Upper lobe of right lung (tissue), 1 donor: ENCODE results near the gene NUPR2. TPM values are rescaled to one million over a fixed set of nuclear protein-coding genes. Genes with fewer than 3 reads are reported as not detected.
A peak's percentile ranks its signal among the peaks of the same experiment; 100 is the strongest.
"Not testable (repeated sequence)": the region's sequence is repeated elsewhere in the genome, so short reads cannot be mapped to it uniquely, and the experiment has no call there.

Experiments used
- ATAC-seq: fragments of 200-7000 bp; cut with Tn5 transposase; one replicate; pipeline ENCODE4 v1.9.1; 2020; ENCODE audit warnings: mild to moderate bottlenecking, moderate library complexity
- DNase-seq: peaks from one replicate; pipeline ENCODE4 v3.0.0-alpha.2; 2020
- H3K27ac ChIP-seq: fragments of 200-600 bp; one replicate; pipeline ENCODE4 v1.8.0; 2022
- H3K27me3 ChIP-seq: fragments of 200-600 bp; one replicate; pipeline ENCODE4 v1.8.0; 2022; ENCODE audit warnings: mild to moderate bottlenecking
- H3K36me3 ChIP-seq: fragments of 200-600 bp; one replicate; pipeline ENCODE4 v1.8.0; 2022
- H3K4me1 ChIP-seq: fragments of 200-600 bp; one replicate; pipeline ENCODE4 v1.8.0; 2022
- H3K4me3 ChIP-seq: fragments of 200-600 bp; one replicate; pipeline ENCODE4 v1.8.0; 2022; ENCODE audit warnings: mild to moderate bottlenecking
- H3K9me3 ChIP-seq: fragments of 200-600 bp; one replicate; pipeline ENCODE4 v1.8.0; 2022
- intact Hi-C: fragments of 100-400 bp; cut with DNase I; formaldehyde crosslinking; loops from one replicate; pipeline ENCODE4 v1.11.0; 2022
- total RNA-seq: library from RNA; stranded (reverse); fragmentation: NEBNext Ultra II Directional; extraction: Animal tissue kit (Norgen Biotek cat#: 25700); gene quantifications from one replicate; pipeline ENCODE4 v1.2.1, GENCODE V29; 2021
- TF ChIP-seq, protein P1 (sequence below): fragments of 200-600 bp; IDR thresholded peaks from one replicate; pipeline ENCODE4 v1.8.0; 2022; ENCODE audit warnings: antibody characterized with exemption
- donor health status: DM: no; HTN: yes; CAD: no; lungs with severe emphysema.

The NUPR2 gene
- total RNA-seq, 1 donor from 2014 or later: 0.98 TPM

DNA sequence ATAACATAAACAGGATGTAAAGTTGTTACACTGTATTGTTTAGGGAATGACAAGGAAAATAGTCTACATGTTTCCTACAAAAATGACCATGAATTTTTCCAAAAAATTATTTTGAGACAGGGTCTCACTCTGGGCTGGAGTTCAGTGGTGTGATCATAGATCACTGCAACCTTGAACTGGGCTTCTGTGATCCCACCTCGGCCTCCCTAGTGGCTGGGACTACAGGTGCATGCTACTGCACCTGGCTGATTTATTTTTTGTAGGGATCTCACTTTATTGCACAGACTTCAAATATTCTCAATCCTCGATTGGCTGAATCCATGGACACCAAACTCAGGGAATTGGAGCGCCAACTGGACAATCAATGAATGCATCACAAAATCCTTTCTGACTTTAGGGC is 16.6 kb downstream of the NUPR2 start:
- Histone ChIP-seq H3K27me3 (no peaks in the 10 kb centered on the region), H3K36me3 (peaks cover 52% of the 10 kb centered on the region), H3K9me3 (no peaks in the 10 kb centered on the region), H3K4me1 (peaks cover 1% of the 10 kb centered on the region), H3K27ac (no peak overlapping the region), H3K4me3 (no peak overlapping the region)
- DNase-seq: no peak
- intact Hi-C loops: no loop called here
- TF ChIP-seq, protein P1, sequence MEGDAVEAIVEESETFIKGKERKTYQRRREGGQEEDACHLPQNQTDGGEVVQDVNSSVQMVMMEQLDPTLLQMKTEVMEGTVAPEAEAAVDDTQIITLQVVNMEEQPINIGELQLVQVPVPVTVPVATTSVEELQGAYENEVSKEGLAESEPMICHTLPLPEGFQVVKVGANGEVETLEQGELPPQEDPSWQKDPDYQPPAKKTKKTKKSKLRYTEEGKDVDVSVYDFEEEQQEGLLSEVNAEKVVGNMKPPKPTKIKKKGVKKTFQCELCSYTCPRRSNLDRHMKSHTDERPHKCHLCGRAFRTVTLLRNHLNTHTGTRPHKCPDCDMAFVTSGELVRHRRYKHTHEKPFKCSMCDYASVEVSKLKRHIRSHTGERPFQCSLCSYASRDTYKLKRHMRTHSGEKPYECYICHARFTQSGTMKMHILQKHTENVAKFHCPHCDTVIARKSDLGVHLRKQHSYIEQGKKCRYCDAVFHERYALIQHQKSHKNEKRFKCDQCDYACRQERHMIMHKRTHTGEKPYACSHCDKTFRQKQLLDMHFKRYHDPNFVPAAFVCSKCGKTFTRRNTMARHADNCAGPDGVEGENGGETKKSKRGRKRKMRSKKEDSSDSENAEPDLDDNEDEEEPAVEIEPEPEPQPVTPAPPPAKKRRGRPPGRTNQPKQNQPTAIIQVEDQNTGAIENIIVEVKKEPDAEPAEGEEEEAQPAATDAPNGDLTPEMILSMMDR: no peak
- no peak for ATAC-seq

DNA sequence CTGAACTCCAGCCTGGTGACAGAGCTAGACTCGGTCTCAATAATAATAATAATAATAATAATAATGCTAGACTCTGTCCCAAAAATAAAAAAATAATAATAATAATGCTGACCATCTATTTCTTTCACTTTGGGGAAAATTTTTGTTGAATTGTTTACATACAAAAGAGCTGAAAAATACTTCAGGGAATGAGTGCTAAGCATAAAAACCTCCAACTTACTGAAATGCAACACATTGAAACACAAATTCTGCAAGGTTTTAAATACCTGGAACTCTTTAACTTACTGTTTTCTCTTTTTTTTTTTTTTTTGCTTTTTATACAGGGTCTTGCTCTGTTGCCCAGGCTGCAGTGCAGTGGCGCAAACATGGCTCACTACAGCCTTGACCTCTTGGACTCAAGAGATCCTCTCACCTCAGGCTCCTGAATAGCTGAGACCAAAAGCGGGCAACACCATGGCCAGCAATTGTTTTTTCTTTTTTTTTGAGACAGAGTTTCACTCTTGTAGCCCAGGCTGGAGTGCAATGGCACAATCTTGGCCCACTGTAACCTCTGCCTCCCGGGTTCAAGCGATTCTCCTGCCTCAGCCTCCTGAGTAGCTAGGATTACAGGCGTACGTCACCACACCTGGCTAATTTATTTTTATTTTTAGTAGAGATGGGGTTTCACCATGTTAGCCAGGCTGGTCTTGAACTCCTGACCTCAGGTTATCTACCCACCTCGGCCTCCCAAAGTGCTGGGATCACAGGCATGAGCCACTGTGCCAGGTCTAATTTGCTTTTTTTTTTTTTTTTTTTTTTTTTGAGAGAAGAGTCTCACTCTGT is 17.8 kb downstream of the NUPR2 start:
- intact Hi-C loops, H3K4me1 ChIP-seq, H3K4me3 ChIP-seq, H3K27me3 ChIP-seq, DNase-seq, H3K27ac ChIP-seq, H3K9me3 ChIP-seq, ATAC-seq: not testable (repeated sequence)
- peaks cover 42% of the 10 kb centered on the region for H3K36me3 ChIP-seq

DNA sequence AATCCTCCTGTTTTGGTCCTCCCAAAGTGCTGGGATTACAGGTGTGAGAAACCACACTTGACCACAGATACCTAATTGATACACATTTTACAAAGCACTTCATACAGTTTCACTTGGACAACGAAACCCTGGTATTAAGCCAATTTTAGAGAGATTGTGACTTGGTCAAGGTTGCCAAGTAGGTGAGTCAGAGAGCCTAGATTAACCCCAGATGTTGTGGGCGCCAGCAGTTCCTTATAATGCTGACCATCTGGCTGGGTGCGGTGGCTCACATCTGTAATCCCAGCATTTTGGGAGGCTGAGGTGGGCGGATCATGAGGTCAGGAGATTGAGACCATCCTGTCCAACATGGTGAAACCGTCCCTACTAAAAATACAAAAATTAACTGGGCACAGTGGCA is 18.5 kb downstream of the NUPR2 start:
- TF ChIP-seq, protein P1: no peak
- Histone ChIP-seq H3K9me3 (no peaks in the 10 kb centered on the region), H3K4me1 (no peaks in the 10 kb centered on the region), H3K27ac (no peak overlapping the region), H3K27me3 (no peaks in the 10 kb centered on the region), H3K36me3 (peaks cover 35% of the 10 kb centered on the region), H3K4me3 (no peak overlapping the region)
- ATAC-seq: peak; percentile 21
- DNase-seq: no peak
- intact Hi-C loops: no loop called here

DNA sequence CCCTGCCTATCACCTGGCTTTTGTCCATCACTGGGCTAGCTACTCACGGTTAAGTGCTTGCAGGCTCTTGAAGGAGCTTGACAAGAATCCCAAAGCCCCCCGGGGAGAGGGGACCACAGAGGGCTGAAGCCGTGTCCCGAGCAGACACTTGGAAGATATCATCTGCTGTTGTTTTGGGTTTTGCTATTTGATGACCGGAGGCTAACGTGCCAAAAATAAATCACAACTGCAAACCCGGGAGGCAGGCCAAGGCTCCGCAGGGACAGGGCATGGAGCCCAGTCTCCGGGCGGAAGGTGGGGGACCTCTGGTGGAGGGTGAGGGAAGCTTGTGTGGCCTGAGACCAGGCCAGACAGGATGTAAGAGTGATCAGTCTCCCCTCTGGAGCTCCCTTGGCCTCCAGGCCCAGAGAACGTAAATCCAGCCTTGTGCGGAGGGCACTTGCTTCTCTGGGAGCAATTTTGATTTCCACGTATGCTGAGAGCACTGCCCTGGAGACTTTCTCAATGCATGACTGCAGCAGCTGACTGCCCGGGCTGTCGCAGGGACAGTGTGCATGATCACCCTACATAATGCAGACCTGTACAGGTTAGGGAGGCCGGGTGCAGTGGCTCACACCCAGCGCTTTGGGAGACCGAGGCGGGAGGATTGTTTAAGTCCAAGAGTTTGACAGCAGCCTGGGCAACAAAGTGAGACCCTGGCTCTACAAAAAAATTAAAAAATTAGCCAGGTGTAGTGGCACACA is 23.3 kb downstream of the NUPR2 start, which contains the start of gene PHKG1:
PHKG1 (minus strand) TSS at position 164 of the 743 bp plus-strand sequence. CDS start 4,011 bp downstream, outside the sequence.
- no peaks in the 10 kb centered on the region for H3K9me3 ChIP-seq
- no peak within 1 kb of the TSS for H3K4me3 ChIP-seq
- H3K27ac ChIP-seq: no peak within 1 kb of the TSS
- ATAC-seq: peak; percentile 94
- TF ChIP-seq, protein P1: peak; percentile 60
- no peaks in the 10 kb centered on the region for H3K4me1 ChIP-seq
- intact Hi-C loops: no loop called here
- no peaks in the 10 kb centered on the region for H3K36me3 ChIP-seq
- peak; percentile 81 for DNase-seq
- H3K27me3 ChIP-seq: no peaks in the 10 kb centered on the region

DNA sequence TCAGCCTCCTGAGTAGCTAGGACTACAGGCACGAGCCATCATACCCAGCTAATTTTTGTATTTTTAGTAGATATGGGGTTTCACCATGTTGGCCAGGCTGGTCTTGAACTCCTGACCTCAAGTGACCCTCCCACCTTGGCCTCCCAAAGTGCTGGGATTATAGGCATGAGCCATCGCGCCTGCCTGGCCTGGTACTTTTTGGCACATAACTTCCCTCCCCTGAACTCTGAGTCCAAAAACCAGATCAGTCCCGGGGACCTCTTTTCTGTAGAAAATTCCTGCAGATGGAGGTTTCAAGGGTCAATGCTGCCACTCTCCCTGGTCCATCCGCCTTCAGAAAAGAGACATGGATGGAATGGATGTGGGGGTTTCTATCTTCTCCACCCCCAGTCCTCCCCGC is 23.8 kb downstream of the NUPR2 start:
- H3K4me3 ChIP-seq, H3K4me1 ChIP-seq, H3K36me3 ChIP-seq, DNase-seq, H3K27me3 ChIP-seq, ATAC-seq, H3K27ac ChIP-seq, intact Hi-C loops, H3K9me3 ChIP-seq: not testable (repeated sequence)

DNA sequence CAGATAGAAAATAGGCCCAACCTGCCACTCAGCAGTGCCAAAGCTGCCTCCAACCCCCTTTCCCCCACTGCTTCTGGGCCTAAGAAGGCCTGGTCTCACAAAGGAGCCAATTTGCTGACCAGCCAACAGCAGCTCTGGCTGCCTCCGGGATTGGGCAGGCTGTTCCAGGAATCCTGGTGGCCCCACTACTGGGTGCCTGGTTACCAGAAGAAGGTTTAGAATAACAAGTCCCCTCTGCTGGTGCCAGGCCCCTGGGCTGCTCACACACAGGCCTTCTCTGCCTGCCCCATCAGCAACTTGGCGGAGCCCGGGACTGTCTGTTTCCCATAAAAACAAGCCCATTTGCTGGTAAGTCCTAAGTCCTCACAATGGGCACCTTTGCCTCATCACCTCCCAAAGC is 24.6 kb downstream of the NUPR2 start:
- DNase-seq (no peak), ATAC-seq (no peak)
- no peaks in the 10 kb centered on the region for H3K4me1 ChIP-seq
- intact Hi-C loops: no loop called here
- H3K36me3 ChIP-seq: no peaks in the 10 kb centered on the region
- no peak overlapping the region for H3K4me3 ChIP-seq
- H3K9me3 ChIP-seq: no peaks in the 10 kb centered on the region
- H3K27ac ChIP-seq: no peak overlapping the region
- TF ChIP-seq, protein P1: no peak
- no peaks in the 10 kb centered on the region for H3K27me3 ChIP-seq
